ENCODE results near the gene DCC.

- TF ChIP-seq POLR2A (IDR thresholded peaks at IDR 0.05; ENCODE audit: low read length) (no peak), GATA1 (IDR thresholded peaks at IDR 0.05; ENCODE audit: low read depth, low read length) (no peak)
These were observed 377.0 kb downstream of the DCC start for GRCh38 chr18:52716973-52717372.
